HG02970 (cell line): ENCODE results near the gene SCAMP5.

Experiments used
- ATAC-seq: cut with Tn5 transposase; IDR thresholded peaks from one replicate; pipeline ENCODE4 v1.9.1; 2021; ENCODE audit warnings: mild to moderate bottlenecking, moderate library complexity, moderate number of reproducible peaks; ENCODE audit not compliant: unreplicated experiment, low FRiP score

Gene SCAMP5

DNA sequence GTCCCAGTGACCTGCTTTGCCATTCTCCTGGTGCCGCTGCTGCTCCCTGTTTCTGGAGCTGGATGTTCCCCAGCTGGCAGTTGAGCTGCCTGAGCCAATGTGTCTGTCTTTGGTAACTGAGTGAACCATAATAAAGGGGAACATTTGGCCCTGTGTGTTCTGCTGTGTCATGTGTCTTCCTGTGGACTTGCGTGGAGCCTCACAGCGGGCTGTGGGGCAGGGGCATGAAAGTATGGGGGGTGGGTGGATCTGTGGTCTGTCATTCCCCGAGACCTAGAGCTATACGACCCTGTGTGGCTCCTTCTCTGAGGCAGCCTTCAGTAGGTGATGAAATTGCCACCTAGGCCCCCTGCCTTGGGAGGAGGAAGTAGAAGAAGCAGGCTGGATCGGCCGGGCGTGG is 26.0 kb downstream of the SCAMP5 start:
- no peak for ATAC-seq

DNA sequence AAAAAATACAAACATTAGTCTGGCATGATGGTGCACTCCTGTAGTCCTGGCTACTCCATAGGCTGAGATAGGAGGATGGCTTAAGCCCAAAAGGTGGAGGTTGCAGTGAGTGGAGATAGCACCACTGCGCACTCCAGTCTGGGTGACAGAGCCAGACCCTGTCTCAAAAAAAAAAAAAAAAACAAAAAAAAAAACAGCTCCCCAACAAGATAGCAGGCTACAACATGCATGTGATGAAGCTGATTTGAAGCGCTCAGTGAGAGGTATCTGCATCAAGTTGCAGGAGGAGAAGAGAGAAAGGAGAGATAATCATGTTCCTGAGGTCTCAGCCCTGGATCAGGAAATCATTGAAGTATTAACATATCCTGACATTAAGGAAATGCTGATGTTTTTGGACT is 27.4 kb downstream of the SCAMP5 start:
- no peak for ATAC-seq

DNA sequence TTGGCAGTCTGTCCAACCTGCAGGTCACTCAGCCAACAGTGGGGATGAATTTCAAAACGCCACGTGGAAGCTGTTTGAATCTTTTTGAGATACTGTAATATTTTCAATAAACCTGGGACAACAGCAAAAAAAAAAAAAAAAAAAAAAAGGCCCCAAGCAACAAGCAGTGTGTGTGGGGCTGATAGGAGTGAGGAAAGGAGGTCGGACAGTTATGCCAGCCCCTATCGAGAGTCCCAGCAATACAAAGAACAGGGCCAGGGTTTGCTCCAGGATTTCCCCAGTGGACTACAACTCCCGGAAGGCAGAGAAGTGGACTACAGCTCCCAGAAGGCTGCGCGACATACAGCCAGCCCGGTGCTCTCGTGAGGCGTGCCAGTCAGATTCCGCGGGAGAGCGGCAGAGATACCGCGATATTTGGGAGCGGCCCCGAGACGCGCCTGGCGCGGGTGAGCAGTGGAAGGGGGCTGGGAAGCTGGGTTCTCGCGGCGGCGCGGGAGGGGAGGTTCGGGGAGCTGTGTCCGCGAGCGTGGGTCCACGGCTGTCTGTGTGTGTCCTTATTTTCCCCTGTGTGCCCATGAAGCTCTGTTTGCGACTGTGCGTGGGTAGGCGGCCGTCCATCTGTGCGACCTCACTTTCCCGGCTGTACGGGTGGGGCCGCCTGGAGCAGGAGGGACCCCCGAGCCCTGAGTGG is 28.0 kb downstream of the SCAMP5 start, which contains the start of gene PPCDC:
PPCDC (plus strand) TSS at position 410 of the 691 bp plus-strand sequence. CDS start 4,729 bp downstream, outside the sequence.
- ATAC-seq = peak; percentile 70

DNA sequence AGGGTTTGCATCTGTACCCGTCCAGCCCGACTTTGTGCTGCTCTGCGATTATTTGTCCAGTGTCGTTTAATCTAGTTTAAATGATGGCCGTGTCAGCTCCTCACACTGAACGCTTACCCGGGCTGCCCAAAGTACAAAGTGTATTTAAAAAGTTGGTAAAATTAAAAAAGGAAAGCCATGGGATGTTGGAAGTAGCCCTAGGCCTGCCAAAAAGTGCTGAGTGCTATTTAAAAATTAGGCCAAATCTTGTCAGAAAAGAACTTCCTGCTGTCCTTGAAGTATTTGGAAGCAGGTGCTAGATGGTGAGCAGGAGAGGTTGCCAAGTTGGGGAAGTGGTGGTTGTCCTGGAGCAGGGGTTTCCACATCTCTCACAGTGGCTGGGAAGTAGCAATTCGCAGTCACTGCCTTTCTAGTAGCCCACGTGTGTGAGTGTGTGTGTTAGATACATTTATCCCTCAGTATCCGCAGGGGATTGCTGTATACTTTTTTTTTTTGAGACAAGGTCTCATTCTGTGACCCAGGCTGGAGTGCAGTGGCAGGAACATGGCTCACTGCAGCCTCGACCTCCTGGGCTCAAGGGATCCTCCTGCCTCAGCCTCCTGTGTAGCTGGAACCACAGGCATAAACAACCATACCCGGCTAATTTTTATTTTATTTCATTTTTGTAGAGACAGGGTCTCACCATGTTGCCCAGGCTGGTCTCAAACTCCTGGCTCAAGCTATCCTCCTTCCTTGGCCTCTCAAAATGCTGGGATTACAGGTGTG is 28.7 kb downstream of the SCAMP5 start:
- ATAC-seq = no peak

DNA sequence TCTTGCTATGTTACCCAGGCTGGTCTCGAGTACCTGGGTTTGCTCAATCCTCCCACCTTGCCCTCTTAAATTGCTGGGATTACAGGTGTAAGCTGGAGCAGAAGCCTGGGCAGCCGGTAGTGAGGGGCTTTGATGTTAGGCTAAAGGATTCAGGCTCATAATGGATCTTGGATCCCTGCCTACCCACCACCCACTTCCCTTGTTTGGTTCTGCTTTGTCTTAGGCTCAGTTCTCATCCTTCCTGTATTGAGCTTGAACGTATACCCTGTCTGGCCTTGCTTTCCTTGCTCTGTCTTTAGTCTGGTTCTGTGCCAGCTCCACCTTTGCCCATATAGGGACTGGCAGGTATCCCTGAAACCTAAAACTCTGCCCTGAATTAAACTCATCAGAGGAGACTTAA is 29.7 kb downstream of the SCAMP5 start:
- ATAC-seq = no peak

DNA sequence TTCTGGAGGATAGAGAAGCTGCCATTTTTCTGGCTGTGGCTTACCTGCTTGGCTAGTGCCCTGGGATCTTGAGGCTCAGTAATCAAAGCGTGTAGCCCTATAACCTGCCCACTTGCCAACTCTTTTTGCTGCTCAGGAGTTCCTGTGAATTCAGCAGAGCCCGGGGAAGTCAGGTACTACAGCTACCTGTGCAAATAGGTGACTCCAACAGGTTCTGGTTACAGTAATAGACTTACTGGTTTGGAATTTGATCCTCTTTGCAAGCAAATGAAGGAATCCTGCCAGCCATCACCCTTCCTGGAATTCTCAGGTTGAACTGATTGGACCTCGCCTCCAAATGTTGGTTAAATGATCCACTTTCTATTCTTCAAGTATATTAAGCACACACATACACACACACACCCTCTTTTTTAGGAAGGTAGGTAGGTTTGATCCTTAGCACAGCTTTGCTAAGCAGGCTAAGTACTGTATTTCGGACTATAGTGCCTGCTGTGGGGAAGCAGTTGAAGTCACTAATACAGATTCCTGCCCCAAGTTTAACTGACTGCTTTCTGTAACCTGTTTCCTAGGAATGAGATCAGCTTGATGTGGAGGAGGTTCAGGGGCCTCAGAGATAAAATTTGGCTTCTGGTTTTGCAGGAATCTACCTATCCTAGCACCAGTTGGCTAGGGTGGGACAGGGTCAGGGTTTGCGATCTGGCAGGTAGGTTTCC is 30.3 kb downstream of the SCAMP5 start:
- no peak for ATAC-seq

DNA sequence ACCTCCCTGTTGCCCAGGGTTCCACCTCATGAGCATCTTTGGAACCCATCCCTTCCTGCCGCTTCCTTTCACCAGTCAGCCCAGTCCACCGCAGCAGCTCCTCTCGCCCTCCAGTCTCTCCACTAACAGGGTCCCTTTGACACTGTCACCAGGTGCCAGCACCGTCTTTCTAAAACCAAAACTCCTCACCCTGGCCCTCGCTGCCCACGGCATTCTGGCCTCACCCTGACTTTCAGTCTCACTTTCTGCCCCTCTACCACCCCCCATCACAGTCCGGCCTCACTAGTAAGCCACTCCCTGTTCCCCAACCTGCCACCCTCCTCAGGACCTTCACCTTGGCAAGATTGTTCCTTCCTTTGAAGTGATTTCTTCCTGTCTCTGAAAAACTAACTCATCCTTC is 32.2 kb downstream of the SCAMP5 start:
- ATAC-seq = no peak

DNA sequence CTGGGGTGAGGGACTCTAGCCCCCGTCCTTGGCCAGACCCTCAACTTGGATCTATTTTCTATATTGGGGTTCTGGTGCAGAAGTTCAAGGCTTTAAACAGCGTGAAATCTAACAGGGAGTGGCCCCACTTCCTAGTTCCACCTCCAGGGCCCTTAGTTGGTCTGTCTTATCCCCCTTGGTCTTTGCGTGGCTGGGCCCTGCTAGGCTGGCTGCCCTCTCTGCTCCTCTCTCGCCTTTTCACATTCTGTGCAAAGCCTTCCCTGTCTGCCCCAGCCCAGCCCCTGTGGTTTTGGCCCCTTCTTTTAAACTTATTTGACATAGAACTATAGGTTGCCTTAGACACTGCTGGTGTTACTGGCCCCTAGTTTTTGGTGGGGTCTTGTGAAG is 33.6 kb downstream of the SCAMP5 start:
- ATAC-seq = no peak

DNA sequence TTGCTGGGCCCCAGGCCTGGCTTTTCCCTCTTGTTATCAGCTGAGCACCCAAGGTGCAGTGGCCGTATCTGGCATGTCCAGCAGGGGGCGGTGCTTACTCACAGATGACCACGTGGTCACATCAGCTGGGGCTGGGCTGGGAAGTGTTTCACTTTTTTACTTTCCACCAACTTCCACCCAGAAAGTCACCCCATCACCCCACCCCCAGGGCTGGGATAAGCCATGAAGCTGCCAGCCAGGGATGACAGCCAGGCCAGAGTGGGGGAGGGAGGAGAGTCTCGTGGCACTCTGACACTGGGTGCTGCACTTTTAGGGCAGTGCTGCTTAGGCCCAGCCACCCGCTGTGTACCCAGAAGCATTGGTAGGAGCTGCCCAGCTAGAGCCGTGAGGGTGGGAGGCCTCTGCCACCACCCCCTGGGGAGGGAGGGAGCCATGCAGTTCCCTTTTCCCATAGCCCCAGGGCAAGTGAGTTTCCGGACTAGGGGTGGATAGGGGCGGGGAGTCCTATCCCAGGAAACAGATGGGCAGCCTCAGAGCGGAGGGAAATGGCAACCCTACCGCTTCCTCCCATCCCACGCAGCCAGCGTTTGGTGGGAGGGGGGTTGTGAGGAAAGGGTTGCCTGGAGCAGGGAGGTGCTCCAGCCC is 34.1 kb downstream of the SCAMP5 start:
- no peak for ATAC-seq

DNA sequence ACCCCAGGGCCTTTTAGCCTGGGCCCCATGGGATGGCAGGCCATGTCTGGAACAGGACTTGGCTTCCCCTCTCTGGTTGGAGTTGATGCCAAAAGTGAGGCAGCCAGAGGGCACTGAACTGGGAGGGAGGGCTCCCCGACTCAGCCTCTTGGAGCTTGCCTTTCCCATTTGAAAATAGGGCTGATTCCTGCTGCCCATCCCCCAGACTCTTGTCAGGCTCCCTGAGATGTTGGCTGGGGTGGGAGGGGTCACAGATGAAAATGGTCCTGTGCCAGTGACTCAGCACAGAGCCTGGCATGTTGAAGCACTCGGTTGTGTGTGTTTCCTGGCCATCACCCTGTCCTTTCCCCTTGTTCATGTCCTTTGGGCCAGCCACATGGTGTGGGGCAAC is 34.7 kb downstream of the SCAMP5 start:
- no peak for ATAC-seq

DNA sequence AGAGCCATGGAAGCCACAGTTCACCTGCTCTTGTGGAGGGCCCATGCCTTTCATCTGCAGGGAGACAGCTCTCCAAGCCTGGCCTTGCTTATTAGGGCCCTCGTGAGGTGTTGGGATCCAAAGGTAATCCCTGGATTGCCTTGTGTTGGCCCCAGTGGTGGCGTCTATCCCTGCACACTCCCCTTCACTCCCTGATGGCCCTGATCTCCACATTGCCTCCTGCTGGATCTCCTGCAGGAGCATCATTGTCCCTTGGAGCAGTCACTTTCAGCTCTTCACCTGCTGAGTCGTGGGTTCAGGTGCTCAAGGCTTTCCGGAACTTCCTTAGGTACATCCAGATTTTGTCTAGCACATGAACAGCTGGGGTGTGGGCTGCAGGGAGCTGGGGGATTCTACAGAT is 35.1 kb downstream of the SCAMP5 start:
- ATAC-seq = no peak

DNA sequence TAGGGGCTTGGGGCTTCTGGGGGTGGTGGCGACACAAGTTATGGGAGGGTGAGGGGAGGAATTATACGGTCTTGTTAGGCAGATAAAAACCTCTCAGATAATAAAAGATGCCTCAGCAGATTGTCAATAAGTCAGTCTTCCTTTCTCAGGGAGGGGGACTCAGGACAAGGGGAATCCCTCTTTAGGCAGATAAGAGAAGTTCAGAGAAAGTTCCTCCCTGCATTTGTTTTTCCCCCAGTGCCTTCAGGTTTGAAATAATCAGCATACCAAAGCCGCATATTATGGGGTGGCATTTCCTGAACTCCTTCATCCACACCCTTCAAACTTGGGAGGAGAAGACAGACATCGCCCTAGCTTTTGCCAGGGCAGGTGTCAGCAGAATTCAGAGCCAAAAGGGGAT is 36.5 kb downstream of the SCAMP5 start:
- no peak for ATAC-seq

DNA sequence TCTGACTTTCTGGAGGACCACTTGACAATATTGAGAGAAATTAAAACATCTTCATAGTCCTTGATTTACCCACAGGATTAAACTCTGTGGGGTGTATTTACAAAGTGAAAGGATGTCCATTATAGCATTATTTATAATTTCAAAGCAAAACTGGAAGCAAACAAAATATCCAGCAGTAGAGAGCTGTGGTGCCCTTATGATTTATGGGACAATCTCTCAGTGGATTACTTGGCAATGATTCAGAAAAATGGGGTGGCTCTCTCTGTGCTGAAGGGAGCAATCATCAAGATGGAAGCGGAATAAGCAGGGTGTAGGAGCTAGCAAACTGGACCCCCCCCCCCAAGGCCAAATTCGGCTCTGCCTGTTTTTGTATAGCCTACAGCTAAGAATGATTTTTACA is 37.0 kb downstream of the SCAMP5 start:
- no peak for ATAC-seq

DNA sequence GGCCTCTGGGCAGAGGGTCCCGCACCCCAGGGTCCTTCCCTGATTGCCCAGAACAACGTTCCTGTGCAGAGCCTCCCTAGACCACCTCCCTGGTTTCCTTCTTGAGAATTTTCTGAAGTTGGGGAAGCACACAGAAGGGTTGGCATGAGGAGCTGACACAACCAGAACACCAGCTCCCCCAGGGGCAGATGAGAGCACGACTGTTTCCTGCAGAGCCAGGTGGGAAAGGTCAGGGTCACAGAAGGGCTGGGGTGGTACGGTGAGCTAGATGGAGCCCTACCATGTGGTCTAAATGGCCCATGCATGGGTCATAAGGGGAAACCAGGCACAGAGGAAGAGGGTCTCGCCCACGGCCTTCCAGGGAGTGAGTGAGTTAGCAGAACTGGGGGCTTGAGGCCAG is 38.4 kb downstream of the SCAMP5 start:
- no peak for ATAC-seq

DNA sequence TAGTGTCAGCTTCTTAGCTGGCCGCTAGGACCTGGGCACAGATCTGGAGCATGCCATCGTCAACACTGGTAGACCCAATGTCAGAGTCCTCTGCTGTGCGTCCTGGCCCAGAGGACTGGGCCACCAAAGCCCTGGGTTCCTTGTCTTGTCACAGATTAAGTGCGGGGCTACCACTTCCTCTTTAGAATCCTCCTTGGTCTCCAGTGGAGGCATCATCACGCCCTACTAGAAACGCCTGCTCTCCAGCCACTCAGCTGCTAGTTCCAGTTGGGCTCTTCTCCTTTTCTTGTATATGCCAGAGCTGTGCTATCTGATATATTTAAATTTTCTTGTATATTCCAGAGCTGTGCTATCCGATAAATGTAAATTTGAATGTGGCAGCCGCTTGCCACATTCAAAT is 39.3 kb downstream of the SCAMP5 start:
- no peak for ATAC-seq

DNA sequence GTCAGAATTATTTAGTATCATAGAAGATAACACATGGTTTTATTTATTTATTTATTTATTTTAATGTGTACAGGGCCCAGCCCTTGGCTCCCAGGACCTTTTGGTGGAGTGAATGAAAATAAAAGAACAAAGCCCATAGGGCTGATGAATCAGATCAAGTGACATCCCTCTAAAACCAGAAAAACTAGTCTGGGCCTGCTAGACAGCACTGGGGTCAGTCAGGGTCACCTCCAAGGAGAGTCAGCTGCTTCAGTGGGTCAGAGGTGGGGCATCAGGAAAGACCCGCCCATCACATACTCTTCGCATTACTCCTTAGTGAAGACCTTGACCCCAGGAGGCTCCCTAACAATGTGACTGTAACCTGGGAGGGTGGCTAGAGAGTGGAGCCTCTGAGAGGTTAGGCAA is 40.9 kb downstream of the SCAMP5 start:
- no peak for ATAC-seq

DNA sequence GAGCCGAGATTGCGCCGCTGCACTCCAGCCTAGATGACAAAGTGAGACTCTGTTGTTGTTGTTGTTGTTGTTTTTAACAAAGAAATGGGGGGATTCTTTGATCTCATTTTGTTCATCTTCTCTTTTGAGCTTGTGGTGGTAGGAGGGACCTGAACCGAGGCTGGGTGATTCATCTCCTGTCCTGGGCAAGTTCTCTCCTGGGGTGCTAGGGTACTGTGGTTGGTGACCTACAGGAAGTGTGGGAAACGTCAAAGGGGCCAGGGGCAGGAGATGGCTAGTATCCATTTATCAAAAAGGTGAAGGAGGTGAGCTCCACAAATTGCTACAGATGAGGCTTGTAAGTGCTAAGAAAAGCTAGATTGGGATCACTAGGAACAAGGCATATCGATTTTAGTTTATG is 42.3 kb downstream of the SCAMP5 start:
- ATAC-seq = no peak

DNA sequence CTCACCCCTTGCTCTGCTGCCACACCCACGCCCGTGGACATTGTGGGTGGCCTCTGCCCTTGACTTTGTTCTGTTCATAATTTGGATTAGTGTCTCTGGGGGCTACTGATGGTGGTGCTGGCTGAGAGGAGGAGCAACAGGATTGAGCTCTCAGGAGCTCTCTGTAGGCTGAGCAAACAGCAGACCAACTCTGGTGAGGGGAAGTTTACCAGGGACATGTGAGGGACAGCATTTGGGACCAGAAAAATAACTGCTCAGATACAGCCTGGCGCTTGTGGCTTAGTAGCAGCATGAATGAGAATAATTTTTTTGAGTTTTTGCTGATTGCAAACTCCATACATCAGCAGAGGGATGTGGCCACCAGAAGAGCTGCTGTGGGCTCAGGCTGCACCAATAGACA is 42.9 kb downstream of the SCAMP5 start:
- no peak for ATAC-seq

DNA sequence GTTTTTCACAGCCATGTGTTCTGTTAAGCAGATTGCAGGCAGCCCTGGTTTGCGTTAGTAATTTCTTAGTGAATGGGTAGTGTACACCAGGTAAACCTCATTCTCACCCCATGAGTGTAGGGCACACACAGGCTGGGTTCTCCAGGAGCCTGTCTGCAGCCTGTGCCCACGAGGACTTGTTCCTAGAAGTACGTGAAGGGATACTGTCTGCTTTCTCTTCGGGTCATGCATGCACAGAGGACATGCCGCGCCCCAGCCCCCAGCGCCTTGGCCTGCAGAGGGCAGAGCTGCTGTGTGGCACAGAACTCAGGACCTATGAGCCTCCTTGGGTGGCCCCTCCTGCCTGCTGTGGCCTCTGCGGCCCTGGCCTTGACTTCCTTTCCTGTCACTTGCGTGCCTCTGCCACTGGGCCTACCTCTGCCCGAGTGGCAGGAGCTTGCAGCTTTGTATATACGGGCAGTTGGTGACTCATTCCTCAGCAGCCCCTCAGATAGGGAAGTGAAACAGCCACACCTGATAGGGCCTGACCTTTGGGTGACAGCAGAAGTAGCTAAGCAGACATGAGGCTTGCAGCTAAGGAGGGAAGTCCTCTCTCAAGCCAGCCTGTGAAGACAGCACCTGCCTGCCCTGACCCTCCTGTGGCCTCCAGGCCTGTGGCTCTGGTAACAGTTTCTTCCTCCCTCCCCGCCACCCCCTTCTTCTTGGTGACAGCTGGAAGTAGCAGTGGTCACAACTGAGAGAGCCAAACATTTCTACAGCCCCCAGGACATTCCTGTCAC is 47.6 kb downstream of the SCAMP5 start:
- ATAC-seq = peak; percentile 66

DNA sequence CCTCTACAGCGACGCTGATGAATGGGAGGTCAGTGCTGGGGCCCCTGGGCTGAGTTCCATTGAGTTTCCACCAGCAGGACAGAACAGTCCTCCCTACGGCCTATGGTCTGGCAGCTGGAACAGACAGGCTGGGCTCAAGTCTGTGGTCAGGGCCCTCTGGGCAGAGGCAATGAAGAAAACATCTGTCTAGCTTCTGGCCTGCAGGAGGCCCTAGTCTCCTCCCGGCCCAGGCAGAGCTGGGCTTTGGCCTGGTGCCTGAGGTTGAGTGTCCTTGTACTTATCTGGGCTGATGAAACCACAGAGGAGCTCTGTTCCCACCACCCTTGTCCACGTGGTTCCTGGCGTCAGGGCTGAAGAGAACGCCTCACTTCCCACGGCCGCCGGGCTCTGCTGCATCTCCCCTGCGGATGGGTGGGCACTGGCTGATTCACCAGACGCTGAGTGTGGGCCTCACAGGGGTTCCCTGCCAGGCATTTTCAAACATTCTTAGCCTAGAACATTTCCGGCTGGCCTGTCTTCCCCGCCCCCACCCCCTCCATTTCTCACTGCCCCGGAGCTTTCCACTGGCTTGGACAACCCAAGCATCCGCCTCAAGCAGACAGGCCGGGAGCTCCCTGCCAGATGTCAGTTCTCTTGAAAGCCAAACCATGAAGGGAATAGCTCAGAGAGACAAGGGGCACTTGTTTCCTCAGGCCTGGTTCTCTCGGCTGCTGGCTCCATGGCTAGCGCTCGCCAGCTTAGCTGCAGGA is 48.3 kb downstream of the SCAMP5 start:
- peak; percentile 27 for ATAC-seq
